Measurements from ENCODE around the gene LDLRAP1. TPM values are rescaled to one million over a fixed set of nuclear protein-coding genes. Genes with fewer than 3 reads are reported as not detected.

The LDLRAP1 gene
- total and polyA plus RNA-seq, 2 experiments from 2014 or later = 9.6 to 22.7 TPM

DNA sequence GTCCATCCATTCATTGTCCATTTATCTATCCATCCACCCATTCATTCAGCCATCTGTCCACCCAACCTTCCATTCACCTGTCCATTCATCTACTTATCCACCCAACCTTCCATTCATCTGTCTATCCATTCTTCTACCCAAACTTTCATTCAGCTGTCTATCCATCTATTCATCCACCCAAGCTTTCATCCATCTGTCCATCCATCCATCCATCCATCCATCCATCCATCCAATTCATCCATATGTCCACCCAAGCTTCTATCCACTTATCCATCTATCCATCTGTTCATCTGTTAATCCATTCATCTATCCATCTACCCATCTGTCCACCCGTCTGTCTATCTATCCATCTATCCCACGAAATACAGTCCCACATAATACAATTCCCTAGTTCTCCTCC, 51.6 kb downstream of the LDLRAP1 start:
- Mint-ChIP-seq H3K27ac (no peak overlapping the region), H3K4me1 (no peaks in the 10 kb centered on the region), H3K36me3 (ENCODE audit: low read depth) (no peaks in the 10 kb centered on the region), H3K4me3 (no peak overlapping the region), H3K9me3 (peaks cover 5% of the 10 kb centered on the region; the same call in 2 of the 3 replicates), H3K27me3 (ENCODE audit: insufficient read depth, low read depth, poor library complexity) (peaks cover 8% of the 10 kb centered on the region)
- no peaks in the 10 kb centered on the region for H3K36me3 ChIP-seq (ENCODE audit: insufficient read depth)
- no peaks in the 10 kb centered on the region for H3K79me2 ChIP-seq (replicated peaks; ENCODE audit: insufficient read depth)
- H3K4me1 ChIP-seq (ENCODE audit: insufficient read depth) = no peaks in the 10 kb centered on the region
- H3K27me3 ChIP-seq (ENCODE audit: insufficient read depth) = no peaks in the 10 kb centered on the region
- no peaks in the 10 kb centered on the region for H4K20me1 ChIP-seq (replicated peaks; ENCODE audit: insufficient read depth)
- TF ChIP-seq ZNF114 (CRISPR knock-in tag; IDR thresholded peaks at IDR 0.05) (no peak), EZH2 (IDR thresholded peaks at IDR 0.05; ENCODE audit: low read depth, unreplicated experiment) (no peak), JUNB (IDR thresholded peaks at IDR 0.05; ENCODE audit: unreplicated experiment) (no peak), EZH2phosphoT487 (IDR thresholded peaks at IDR 0.05; ENCODE audit: unreplicated experiment) (no peak), CREB1 (CRISPR knock-in tag; IDR thresholded peaks at IDR 0.05; ENCODE audit: low read depth) (no peak), NANOG (IDR thresholded peaks at IDR 0.05; ENCODE audit: borderline replicate concordance) (no peak), ZNF331 (CRISPR knock-in tag; IDR thresholded peaks at IDR 0.05; ENCODE audit: low read depth) (no peak), STAT1 (IDR thresholded peaks at IDR 0.05; ENCODE audit: unreplicated experiment) (no peak), POLR2AphosphoS5 (IDR thresholded peaks at IDR 0.05; ENCODE audit: low read depth) (no peak)
- TF ChIP-seq, protein P1, sequence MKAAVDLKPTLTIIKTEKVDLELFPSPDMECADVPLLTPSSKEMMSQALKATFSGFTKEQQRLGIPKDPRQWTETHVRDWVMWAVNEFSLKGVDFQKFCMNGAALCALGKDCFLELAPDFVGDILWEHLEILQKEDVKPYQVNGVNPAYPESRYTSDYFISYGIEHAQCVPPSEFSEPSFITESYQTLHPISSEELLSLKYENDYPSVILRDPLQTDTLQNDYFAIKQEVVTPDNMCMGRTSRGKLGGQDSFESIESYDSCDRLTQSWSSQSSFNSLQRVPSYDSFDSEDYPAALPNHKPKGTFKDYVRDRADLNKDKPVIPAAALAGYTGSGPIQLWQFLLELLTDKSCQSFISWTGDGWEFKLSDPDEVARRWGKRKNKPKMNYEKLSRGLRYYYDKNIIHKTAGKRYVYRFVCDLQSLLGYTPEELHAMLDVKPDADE (IDR thresholded peaks at IDR 0.05) = no peak
- TF ChIP-seq, protein P2, sequence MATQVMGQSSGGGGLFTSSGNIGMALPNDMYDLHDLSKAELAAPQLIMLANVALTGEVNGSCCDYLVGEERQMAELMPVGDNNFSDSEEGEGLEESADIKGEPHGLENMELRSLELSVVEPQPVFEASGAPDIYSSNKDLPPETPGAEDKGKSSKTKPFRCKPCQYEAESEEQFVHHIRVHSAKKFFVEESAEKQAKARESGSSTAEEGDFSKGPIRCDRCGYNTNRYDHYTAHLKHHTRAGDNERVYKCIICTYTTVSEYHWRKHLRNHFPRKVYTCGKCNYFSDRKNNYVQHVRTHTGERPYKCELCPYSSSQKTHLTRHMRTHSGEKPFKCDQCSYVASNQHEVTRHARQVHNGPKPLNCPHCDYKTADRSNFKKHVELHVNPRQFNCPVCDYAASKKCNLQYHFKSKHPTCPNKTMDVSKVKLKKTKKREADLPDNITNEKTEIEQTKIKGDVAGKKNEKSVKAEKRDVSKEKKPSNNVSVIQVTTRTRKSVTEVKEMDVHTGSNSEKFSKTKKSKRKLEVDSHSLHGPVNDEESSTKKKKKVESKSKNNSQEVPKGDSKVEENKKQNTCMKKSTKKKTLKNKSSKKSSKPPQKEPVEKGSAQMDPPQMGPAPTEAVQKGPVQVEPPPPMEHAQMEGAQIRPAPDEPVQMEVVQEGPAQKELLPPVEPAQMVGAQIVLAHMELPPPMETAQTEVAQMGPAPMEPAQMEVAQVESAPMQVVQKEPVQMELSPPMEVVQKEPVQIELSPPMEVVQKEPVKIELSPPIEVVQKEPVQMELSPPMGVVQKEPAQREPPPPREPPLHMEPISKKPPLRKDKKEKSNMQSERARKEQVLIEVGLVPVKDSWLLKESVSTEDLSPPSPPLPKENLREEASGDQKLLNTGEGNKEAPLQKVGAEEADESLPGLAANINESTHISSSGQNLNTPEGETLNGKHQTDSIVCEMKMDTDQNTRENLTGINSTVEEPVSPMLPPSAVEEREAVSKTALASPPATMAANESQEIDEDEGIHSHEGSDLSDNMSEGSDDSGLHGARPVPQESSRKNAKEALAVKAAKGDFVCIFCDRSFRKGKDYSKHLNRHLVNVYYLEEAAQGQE (IDR thresholded peaks at IDR 0.05; ENCODE audit: unreplicated experiment) = no peak
- TF ChIP-seq, protein P3, sequence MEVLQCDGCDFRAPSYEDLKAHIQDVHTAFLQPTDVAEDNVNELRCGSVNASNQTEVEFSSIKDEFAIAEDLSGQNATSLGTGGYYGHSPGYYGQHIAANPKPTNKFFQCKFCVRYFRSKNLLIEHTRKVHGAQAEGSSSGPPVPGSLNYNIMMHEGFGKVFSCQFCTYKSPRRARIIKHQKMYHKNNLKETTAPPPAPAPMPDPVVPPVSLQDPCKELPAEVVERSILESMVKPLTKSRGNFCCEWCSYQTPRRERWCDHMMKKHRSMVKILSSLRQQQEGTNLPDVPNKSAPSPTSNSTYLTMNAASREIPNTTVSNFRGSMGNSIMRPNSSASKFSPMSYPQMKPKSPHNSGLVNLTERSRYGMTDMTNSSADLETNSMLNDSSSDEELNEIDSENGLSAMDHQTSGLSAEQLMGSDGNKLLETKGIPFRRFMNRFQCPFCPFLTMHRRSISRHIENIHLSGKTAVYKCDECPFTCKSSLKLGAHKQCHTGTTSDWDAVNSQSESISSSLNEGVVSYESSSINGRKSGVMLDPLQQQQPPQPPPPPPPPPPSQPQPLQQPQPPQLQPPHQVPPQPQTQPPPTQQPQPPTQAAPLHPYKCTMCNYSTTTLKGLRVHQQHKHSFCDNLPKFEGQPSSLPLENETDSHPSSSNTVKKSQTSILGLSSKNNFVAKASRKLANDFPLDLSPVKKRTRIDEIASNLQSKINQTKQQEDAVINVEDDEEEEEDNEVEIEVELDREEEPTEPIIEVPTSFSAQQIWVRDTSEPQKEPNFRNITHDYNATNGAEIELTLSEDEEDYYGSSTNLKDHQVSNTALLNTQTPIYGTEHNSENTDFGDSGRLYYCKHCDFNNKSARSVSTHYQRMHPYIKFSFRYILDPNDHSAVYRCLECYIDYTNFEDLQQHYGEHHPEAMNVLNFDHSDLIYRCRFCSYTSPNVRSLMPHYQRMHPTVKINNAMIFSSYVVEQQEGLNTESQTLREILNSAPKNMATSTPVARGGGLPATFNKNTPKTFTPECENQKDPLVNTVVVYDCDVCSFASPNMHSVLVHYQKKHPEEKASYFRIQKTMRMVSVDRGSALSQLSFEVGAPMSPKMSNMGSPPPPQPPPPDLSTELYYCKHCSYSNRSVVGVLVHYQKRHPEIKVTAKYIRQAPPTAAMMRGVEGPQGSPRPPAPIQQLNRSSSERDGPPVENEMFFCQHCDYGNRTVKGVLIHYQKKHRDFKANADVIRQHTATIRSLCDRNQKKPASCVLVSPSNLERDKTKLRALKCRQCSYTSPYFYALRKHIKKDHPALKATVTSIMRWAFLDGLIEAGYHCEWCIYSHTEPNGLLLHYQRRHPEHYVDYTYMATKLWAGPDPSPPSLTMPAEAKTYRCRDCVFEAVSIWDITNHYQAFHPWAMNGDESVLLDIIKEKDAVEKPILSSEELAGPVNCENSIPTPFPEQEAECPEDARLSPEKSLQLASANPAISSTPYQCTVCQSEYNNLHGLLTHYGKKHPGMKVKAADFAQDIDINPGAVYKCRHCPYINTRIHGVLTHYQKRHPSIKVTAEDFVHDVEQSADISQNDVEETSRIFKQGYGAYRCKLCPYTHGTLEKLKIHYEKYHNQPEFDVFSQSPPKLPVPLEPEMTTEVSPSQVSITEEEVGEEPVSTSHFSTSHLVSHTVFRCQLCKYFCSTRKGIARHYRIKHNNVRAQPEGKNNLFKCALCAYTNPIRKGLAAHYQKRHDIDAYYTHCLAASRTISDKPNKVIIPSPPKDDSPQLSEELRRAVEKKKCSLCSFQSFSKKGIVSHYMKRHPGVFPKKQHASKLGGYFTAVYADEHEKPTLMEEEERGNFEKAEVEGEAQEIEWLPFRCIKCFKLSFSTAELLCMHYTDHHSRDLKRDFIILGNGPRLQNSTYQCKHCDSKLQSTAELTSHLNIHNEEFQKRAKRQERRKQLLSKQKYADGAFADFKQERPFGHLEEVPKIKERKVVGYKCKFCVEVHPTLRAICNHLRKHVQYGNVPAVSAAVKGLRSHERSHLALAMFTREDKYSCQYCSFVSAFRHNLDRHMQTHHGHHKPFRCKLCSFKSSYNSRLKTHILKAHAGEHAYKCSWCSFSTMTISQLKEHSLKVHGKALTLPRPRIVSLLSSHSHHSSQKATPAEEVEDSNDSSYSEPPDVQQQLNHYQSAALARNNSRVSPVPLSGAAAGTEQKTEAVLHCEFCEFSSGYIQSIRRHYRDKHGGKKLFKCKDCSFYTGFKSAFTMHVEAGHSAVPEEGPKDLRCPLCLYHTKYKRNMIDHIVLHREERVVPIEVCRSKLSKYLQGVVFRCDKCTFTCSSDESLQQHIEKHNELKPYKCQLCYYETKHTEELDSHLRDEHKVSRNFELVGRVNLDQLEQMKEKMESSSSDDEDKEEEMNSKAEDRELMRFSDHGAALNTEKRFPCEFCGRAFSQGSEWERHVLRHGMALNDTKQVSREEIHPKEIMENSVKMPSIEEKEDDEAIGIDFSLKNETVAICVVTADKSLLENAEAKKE (CRISPR knock-in tag; IDR thresholded peaks at IDR 0.05) = no peak
- TF ChIP-seq, protein P4, sequence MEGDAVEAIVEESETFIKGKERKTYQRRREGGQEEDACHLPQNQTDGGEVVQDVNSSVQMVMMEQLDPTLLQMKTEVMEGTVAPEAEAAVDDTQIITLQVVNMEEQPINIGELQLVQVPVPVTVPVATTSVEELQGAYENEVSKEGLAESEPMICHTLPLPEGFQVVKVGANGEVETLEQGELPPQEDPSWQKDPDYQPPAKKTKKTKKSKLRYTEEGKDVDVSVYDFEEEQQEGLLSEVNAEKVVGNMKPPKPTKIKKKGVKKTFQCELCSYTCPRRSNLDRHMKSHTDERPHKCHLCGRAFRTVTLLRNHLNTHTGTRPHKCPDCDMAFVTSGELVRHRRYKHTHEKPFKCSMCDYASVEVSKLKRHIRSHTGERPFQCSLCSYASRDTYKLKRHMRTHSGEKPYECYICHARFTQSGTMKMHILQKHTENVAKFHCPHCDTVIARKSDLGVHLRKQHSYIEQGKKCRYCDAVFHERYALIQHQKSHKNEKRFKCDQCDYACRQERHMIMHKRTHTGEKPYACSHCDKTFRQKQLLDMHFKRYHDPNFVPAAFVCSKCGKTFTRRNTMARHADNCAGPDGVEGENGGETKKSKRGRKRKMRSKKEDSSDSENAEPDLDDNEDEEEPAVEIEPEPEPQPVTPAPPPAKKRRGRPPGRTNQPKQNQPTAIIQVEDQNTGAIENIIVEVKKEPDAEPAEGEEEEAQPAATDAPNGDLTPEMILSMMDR (conservative IDR thresholded peaks at IDR 0.05; ENCODE audit: low read depth in 2 of 2) = no peak
- no peak overlapping the region for H2AFZ ChIP-seq
- peaks cover 8% of the 10 kb centered on the region; the same call in 1 of the 2 replicates for H3F3A ChIP-seq (replicated peaks; ENCODE audit: low read depth)
- H3K4me3 ChIP-seq = no peak overlapping the region
- no peak overlapping the region for H3K27ac ChIP-seq (ENCODE audit: low read depth)
- ATAC-seq = no peak
- H3K9me2 ChIP-seq (ENCODE audit: insufficient read depth) = peaks cover 5% of the 10 kb centered on the region; the same call in 1 of the 2 replicates
- no peak for DNase-seq (ENCODE audit: low spot score)
- no peak overlapping the region for H3K4me2 ChIP-seq

All from GM23338 (cell line).